GM12864 (cell line): ENCODE data around the gene CTNNA2.

Experiments used
- DNase-seq: peaks from one replicate; pipeline ENCODE4 v3.0.0-alpha.2; 2011; ENCODE audit warnings: low read depth
- H3K4me3 ChIP-seq: 2 replicates; pipeline ENCODE4 v1.5.1; 2011; ENCODE audit warnings: mild to moderate bottlenecking, low read depth, low read length, control low read depth
- TF ChIP-seq, protein P1 (sequence below): IDR thresholded peaks from 2 replicates; pipeline ENCODE4 v1.5.1; 2011; ENCODE audit warnings: low read depth, mild to moderate bottlenecking, moderate library complexity, low read length, control low read depth, inconsistent platforms; ENCODE audit errors: missing control alignments

CTNNA2 gene

GRCh38 chr2:79611448-79612016 lies 98.7 kb downstream of the CTNNA2 start:
- DNase-seq, result no peak
- TF ChIP-seq, protein P1, sequence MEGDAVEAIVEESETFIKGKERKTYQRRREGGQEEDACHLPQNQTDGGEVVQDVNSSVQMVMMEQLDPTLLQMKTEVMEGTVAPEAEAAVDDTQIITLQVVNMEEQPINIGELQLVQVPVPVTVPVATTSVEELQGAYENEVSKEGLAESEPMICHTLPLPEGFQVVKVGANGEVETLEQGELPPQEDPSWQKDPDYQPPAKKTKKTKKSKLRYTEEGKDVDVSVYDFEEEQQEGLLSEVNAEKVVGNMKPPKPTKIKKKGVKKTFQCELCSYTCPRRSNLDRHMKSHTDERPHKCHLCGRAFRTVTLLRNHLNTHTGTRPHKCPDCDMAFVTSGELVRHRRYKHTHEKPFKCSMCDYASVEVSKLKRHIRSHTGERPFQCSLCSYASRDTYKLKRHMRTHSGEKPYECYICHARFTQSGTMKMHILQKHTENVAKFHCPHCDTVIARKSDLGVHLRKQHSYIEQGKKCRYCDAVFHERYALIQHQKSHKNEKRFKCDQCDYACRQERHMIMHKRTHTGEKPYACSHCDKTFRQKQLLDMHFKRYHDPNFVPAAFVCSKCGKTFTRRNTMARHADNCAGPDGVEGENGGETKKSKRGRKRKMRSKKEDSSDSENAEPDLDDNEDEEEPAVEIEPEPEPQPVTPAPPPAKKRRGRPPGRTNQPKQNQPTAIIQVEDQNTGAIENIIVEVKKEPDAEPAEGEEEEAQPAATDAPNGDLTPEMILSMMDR, result no peak
- no peak overlapping the region for H3K4me3 ChIP-seq

GRCh38 chr2:79612999-79613398 lies 100.1 kb downstream of the CTNNA2 start:
- no peak for DNase-seq
- TF ChIP-seq, protein P1, result no peak
- no peak overlapping the region for H3K4me3 ChIP-seq

DNA sequence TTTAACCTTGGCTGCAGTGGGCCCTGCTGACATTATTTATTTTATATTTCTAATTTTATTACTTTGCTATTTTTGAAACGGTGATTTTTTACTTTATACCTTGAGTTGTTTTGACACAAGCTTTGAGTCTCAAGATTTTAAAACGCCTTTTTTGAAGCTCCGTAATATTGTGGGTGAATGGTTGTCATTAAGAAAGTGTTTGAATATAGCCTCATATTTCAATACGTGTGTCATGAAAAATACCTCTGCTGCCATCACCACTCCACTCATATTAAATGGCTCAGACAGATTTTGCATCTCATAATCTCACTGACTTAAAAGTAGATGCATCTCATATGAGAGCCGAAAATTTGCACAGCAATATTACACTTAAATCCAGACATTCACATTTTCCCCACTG lies 106.6 kb downstream of the CTNNA2 start:
- DNase-seq, result no peak
- TF ChIP-seq, protein P1, result no peak
- H3K4me3 ChIP-seq, result no peak overlapping the region

GRCh38 chr2:79619976-79620375 lies 107.1 kb downstream of the CTNNA2 start:
- TF ChIP-seq, protein P1, result no peak
- H3K4me3 ChIP-seq, result no peak overlapping the region
- DNase-seq, result no peak

DNA sequence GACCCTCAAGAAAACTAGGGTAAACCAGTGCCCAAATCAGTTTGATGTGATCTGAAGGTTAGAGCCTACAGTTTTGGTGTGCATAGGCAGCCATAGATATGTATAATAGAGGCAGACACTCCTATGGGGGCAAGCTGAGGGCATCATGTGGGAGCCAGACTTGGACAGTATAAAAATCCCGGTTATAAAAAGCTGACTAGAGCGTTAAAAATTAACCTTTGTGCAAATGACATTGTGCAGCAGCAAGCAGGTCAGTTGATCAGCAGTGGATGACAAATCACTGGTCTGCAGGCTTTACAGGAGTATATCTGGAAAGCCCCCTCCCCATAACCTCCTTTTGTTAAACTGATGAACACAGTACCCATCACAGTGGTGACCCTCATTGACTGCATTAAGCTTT lies 107.8 kb downstream of the CTNNA2 start:
- TF ChIP-seq, protein P1, result no peak
- no peak overlapping the region for H3K4me3 ChIP-seq
- no peak for DNase-seq

DNA sequence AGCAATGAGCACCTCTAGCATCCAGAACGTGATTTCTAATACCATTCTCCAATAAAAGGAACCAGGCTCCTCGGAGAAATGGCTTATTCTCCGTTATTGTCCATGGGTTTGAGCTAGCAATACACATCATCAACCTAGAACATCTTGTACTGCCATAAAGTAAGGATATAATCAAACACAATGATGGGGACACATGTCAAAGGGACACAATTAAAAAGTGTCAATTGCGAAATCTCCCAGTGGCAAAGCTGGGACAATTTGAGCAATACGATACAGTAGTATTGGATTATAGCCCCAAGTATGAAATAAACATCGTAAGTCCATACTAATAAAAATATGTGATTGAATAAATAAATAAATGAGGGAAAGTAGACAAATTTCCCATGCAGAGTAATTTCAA lies 108.4 kb downstream of the CTNNA2 start:
- H3K4me3 ChIP-seq, result no peak overlapping the region
- TF ChIP-seq, protein P1, result no peak
- no peak for DNase-seq

GRCh38 chr2:79621755-79622154 lies 108.9 kb downstream of the CTNNA2 start:
- no peak overlapping the region for H3K4me3 ChIP-seq
- TF ChIP-seq, protein P1, result no peak
- no peak for DNase-seq
